ENCODE data around the gene TMEM178A.
A peak's percentile ranks its signal among the peaks of the same experiment; 100 is the strongest.
"Not testable (repeated sequence)": the region's sequence is repeated elsewhere in the genome, so short reads cannot be mapped to it uniquely, and the experiment has no call there.

The TMEM178A gene

DNA sequence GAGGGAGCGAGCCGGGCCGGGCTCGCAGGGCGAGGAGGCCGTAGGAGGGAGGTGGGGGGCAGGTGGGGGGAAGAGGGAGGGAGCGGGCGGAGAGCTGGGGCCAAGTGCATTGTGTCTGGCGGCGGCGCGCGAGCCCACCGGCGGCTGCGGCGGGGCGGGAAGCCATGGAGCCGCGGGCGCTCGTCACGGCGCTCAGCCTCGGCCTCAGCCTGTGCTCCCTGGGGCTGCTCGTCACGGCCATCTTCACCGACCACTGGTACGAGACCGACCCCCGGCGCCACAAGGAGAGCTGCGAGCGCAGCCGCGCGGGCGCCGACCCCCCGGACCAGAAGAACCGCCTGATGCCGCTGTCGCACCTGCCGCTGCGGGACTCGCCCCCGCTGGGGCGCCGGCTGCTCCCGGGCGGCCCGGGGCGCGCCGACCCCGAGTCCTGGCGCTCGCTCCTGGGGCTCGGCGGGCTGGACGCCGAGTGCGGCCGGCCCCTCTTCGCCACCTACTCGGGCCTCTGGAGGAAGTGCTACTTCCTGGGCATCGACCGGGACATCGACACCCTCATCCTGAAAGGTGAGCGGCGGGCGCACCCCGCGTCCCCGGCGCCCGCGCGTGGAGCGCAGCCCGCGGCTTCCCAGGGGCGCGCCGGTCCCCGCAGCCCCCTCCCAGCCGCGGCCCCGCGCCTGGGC is at the start of gene TMEM178A:
Gene TMEM178A (plus strand): TSS at position 107 of the 680 bp plus-strand sequence. CDS start 58 bp downstream, at position 165.
- DNase-seq (ENCODE audit: low read depth), result no peak

DNA sequence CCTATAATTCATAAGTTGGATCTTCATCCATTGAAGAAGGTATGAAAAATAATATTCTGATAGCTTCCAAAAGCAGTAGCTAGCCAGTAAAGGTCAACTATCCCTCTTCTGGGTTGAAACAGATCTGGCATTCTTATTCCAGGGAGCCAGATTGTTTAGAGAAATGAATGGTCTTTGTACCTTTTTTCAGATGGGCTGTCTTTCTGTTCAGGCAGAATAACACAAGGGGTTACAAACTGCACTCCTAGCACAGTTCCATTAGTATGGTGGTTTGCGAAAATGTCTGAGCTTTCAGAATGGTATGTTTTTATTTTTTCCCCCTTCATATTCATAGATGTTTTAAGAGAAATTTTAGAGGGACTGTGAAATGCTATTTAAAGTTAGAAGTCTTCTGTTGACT is 47.5 kb upstream of the TMEM178A start:
- DNase-seq (ENCODE audit: low read depth), result no peak

DNA sequence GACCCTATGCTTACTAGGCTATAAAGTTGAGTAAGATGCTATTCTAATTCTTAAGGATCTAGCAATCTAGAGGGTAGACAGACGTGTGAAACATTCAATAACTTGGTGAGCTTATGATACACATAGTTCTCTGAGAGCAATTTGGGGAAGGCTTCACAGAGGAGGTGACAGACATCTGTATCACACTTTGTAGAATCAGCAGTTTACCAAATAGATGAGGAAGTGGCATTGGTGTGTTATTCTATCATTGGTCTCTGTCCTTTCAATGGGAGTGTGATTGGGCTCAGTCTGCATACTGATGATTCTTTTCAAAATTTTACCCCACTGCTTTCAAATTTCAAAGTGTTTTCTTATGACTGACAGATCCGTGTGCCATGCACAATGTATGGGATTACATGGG is 47.0 kb upstream of the TMEM178A start:
- no peak for DNase-seq (ENCODE audit: low read depth)

DNA sequence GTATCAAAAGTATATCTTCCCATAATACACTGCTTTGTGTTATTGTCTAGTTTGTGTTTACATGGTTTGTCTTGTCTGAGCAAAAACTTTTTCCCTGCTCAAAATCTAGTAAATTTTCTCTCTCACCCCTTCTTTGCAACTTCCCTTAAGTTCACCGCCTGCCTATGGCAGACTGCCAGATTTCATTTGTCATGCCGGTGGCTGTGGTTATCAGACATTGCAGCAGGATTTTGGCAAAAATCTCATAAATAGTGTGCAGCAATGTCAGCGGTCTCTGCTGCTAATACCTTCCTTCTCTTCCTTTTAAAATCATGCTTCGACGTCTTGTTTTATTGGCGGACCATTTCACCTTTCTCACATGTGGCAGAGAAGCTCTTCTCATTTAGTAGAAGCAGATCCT is 45.6 kb upstream of the TMEM178A start:
- DNase-seq (ENCODE audit: low read depth), result peak; percentile 65

DNA sequence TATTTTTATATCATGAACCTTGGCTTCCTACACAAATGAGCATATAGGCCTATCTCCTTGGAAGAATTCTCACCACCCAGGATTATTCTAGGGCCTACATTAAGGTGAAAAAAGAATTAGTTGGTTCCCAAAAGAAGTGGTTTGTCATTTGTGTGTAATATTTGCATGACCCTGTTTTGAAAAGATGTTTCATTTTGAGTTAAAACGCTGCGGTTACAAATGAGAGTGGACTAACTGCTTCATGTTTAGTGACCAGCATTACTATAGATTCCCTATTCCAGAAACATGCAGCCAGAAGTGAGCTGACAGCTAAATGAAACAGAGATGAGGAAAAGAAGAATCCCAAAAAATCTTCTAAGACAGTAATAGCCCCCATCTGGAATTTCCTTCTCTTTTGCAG is 44.1 kb upstream of the TMEM178A start:
- no peak for DNase-seq (ENCODE audit: low read depth)

DNA sequence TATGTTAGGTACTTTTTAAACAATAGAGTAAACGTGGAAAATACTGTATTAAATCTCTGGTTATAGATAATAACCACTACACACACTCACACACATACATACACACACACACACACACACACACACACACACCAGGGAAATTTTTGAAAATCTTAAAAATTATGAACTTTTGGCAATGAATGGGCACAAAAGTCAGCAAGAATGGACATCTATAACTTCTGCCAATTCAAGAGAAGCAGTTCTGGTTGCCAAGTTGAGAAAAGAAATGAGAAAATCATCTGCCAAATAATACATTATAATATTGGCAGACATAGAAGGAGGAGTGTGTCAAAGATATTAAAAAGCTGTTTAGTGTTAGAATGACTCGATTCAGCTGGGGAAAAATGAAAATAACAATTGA is 42.9 kb upstream of the TMEM178A start:
- DNase-seq (ENCODE audit: low read depth), result no peak

DNA sequence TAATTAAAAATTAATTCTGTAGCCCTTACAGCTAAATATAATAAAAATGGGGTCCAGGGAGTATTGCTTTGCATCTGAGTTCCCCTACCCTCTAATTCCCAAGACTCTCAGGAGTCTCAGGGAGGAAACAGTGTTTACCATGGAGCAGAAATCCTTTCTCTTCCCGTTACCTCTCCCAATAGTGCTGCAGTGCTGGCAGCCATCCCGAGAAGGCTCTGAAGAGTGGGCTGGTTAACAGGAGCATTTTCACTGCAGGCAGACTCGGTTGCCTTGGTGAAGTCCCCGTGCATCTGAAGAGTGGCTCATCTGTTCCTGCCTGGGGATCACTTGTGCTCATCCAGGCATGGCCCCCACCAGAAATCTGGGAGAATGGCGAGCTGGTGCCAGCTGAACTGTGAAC is 41.8 kb upstream of the TMEM178A start:
- DNase-seq (ENCODE audit: low read depth), result no peak

DNA sequence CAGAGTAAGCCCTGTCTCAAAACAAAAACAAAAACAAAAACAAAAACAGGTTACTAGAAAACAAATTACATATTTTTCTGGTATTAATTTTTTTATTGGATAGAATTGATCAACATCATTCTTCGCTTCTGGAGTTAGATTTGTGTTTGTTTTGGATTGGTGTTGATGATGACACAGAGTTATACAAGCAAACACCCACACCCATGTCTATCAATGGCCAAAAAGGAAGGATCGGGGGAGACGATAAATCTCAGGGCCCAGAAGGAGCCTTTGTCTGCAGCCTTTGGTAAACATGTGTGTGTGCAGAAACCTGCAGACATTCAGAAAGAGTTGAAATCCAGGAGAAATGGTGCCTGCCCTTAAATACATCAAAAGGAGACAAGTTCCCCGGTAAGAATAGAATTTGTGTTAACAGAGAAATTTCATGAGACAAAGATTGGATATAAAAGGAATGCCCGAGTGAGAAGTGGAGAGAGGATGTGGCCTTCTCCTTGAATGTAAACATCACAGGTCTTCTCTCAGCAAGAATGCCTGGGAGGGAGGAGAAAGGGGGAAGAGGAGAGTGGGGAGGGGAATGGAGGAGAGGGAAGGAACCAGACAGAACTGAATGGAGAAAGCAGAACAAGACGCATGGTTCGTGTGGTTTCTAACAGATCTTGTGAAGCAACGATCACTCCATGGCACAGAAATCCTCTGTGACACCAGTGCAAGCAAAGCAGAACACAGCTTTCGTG is 40.4 kb upstream of the TMEM178A start:
- no peak for DNase-seq (ENCODE audit: low read depth)

DNA sequence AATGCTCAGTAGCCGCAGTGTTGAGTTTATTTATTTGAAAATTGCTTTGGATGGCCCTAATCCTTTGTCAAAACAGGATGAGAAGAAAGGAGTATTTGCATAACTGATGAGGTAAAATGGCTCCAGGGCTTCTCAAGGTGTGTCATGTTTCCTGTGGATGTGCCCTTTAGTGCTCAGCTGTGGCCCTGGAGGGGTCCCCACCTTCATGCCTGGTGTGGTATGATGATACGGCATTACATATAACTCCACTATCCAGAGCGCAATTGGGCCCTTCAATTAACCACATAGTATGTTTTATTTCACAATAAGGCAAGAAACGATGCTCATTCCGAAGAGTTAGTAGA is 39.8 kb upstream of the TMEM178A start:
- no peak for DNase-seq (ENCODE audit: low read depth)

DNA sequence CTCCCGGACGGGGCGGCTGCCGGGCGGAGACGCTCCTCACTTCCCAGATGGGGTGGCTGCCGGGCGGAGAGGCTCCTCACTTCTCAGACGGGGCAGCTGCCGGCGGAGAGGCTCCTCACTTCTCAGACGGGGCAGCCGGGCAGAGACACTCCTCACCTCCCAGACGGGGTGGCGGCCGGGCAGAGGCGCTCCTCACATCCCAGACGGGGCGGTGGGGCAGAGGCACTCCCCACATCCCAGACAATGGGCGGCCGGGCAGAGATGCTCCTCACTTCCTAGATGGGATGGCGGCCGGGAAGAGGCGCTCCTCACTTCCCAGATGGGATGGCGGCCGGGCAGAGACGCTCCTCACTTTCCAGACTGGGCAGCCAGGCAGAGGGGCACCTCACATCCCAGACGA is 37.4 kb upstream of the TMEM178A start:
- not testable (repeated sequence) for DNase-seq (ENCODE audit: low read depth)

DNA sequence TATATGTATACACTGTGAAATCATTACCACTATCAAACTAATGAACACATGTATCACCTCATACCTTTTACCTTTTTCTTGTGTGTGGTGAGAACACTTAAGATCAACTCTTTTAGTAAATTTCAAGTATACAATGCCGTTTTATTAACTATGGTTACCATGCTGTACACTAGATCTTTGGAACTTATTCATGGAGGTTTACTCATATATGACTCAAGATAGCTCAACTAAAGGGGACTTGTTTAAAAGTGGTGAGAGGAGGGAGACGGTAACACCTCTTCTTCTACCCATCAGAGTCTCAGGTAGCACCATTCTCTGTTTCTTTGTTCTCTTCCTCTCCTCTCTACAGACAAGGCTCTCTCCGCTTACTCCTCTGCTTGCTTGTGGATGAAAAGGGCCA is 36.1 kb upstream of the TMEM178A start:
- no peak for DNase-seq (ENCODE audit: low read depth)

DNA sequence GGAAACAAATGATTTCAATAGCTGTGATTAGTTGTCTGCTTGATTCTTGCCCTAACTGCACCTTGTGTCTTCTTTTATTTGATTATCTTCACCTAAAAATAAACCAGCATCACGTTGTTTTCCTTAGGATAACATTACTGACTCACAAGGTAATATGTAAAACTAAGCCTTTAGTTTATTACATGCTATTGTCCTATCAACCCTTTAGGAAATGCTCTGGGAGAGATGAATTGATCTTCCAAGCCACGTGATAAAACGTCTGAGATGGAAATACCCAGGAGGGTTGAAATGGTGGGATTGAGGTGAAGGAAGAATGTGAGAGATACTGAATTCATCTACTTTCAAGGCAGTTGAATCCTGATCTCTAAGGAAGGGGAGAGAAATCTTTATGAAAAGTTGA is 34.5 kb upstream of the TMEM178A start:
- no peak for DNase-seq (ENCODE audit: low read depth)

DNA sequence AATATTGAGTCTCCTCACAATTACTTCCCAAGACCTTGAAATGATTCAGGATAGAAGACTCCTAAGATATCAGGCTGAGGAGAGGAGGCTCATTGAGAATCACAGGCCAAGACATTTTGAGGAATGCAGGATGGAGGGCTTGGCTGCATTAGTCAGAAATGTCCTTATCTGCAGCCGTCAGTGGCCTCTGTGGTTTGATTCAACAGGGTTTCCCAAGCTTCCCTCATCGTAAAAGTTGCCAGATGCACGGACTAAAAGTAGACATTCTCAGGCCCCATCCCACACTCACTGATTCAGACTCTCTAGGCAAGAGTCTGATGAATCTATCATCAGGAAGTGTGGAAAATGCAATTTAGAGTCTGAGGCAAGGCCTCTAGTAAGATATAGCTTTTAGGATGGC is 34.0 kb upstream of the TMEM178A start:
- DNase-seq (ENCODE audit: low read depth), result no peak

DNA sequence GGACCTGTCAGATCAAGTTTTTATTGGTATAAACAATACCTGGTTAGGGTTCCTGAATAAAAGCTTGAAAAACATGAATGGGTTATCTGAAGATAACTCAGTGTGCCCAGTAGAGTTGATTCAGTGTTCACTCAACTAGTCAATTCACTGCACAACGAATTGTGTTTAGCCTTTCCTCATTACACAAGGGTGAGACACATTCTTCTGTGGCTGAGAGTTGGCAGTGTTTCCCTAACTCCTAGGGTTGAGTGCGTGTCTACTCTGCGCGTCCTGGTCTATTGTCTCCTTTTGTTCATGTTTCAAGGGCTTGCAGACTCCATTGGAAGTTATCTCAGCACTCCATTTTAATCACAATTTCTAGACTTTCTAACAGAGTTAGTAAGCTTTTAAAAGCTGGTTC is 32.8 kb upstream of the TMEM178A start:
- no peak for DNase-seq (ENCODE audit: low read depth)

DNA sequence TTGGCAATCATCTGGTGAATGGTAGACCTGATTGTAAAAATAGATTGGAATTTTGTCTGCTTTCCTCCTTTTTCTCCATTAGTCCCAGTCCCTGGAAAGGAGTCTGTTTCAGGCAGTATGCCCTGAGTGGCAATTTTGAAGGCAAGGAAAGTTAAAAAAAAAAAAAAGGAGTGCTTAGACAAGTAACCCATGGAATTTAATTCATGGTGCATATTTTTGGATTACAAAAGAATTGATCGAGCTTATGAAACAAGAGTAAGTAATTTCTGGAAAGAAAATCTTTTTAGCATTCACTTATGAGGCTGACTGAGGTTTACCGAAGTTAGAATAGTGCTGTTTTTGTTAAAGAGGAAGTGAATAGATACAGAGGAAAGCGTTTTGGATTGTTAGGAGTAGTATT is 29.4 kb upstream of the TMEM178A start:
- peak; percentile 9 for DNase-seq (ENCODE audit: low read depth)

DNA sequence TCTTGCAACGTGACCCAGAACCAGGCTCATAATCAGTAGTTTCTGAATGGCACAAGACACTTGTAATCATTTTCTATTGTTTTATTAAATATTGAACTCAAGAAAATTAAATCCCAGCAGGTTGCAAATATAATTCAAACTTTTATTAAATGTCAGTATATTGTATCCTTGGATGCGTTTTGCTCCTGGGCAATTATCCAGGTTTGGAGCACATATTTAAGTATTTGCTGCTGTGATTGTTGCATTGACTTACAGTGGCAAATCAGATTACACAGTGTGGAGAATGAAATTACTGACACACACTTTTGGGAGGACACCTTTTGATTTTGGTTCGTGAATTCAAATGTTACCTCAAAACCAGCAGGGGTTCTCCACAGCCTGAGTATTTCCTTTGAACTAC is 27.1 kb upstream of the TMEM178A start:
- DNase-seq (ENCODE audit: low read depth), result no peak

DNA sequence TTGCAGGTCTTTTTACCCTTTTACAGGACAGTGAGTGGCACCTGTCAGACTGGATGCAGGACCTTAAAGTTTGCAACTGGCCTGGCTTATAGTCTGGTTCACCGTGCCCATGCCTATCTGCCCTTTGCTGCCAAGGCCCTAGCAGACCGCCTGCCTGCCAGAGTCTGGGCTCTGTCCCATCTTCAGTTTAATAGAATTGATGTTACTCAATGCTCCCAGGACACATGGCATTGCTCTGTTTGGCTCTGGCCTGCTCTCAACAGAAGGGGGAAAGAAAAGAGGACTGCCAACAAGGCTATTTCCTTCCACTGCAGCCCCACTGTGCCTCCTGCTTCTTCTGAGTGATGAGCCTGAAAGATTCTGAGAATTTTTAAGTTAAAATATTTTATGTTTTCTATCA is 25.6 kb upstream of the TMEM178A start:
- DNase-seq (ENCODE audit: low read depth), result peak; percentile 54

DNA sequence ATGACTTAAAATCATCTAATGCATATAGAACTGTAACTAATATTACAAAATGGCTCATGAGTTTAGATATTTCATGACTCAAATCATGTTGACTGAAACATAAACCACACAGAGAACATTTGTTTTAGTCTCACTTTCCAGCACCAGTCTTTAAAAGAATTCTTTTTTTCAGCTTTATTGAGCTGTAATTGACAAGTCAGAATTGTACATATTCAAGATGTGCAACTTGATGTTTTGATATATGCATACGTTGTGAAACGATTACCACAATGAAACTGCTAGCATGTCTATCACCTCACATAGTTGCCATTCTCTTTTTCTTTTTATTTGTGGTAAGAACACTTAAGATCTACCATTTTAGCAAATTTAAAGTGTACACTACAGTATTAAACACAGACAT is 25.0 kb upstream of the TMEM178A start:
- DNase-seq (ENCODE audit: low read depth), result no peak

DNA sequence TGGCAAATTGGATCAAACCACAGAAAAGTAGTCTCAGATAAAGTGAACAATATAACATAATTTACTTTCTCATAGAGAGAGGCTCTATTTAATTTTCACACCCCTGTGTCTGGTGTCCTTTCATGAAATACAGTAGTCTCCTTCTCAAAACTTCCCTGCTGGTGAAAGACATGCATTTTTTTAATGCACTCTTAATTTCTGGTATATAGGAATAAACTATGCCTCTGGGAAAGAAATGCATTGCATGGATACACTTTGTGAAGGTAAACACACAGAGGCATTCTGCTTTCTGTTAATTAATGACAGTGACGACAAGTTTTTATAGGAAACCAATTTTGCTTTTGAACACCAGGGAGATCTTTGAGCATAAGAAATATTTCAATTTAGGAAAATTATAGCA is 24.1 kb upstream of the TMEM178A start:
- no peak for DNase-seq (ENCODE audit: low read depth)

DNA sequence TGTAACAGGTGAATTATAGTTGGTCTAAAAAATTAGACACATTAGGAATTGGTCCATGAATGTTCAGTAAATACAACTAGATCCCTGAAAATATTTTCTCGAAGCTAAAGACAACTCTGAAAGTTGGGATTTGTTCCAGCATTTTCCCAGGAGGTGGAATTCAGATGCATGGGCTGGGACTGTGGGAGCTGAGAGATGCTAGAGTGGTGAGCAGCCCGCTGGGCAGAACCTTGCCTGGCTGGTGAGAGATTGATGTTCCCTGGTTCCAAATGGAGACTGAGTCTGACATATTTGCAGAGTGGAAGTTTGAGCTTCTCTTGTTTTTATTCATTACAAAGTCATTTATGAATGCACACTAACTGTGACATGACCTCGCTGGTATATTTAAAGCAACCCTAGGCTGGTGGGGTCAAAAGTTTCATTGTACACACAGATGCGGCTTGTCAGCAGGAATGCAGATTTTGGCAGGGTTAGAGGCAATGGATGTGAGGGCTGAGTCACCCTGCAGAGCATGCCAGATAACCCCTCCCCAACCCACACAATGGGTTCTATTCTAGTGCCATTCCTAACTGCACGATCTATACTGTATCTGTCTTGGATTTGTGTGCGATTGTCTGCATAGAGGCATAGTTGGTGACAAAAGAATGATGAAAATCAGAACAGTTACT is 23.5 kb upstream of the TMEM178A start:
- DNase-seq (ENCODE audit: low read depth), result peak; percentile 38

DNA sequence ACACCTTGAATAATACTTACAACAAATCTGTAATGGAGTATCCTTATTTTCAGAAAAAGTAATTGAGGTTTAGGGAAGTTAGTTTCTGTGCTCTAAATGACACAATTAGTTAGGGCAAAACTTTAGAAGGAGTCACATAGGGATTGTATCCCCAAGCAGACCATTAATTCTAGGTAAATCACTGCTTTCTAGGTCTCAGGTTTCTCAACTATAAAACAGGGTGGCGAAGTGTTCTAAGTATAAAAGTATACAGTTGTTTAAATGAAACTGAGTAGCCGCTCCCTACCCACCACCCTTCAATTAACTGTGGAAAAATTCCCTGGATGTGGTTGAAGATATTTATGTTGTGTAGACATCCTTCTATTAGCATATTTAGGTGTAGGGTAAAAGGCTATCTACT is 19.9 kb upstream of the TMEM178A start:
- no peak for DNase-seq (ENCODE audit: low read depth)

DNA sequence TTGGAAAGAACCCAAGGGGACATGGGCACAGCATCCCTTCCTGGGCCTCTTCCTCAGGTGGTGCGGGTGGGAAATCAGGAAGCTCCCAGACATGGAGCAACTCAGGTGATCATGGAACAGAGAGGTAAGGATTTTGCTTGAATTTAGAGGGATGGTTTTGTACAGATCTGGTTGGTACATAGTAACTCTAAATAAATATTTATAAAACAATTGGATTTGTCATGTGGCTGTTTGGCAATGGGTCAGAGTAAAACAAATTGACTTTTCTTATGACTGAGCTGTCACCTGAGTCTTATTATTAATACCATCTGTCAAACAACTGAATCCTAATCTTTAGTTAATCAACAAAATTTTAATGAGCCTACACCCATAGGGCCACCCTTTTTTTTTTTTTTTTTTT is 19.4 kb upstream of the TMEM178A start:
- no peak for DNase-seq (ENCODE audit: low read depth)

DNA sequence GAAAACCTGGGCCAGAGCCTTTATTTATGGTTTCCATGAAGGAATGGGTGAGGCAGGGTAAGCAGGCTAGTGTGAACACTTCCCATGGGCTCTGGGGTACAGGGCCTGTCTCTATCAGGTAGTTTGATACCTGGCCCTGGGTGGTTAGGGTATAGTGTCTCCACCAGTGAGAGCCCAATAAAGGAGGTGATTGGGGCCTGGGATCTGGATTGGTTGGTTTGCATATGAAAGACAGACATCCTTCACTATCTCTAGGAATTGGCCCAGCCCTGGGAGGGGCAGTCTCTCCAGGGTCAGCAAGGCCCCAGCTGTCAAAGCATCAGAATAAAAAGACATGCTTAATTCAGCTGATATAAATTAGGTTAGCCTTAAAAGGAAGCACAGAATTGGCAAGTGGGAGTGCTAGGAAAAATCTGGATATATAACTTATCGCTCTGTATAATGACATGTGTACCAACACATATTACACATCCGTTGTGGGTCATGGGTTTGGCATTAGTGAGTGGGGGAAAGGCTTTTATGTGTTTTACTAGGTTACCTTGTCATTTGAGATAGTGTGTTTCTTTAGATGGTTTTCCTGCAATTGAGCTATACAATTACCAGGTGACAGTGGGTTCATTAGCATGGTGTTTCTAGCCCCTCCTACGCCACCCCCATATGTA is 18.5 kb upstream of the TMEM178A start:
- no peak for DNase-seq (ENCODE audit: low read depth)
